A549 (cell line): ENCODE measurements around the gene PTEN.
A peak's percentile ranks its signal among the peaks of the same experiment; 100 is the strongest.

Source experiments
- EP300 ChIP-seq, 2 experiments: fragments of >200 bp; sonication (Bioruptor Twin); formaldehyde crosslinking; IDR thresholded peaks; 2 replicates in 1 of 2; 3 replicates in 1 of 2; pipeline ENCODE4 v1.6.1; 2016 to 2017
- POLR2A ChIP-seq: IDR thresholded peaks from 2 replicates; pipeline ENCODE4 v1.6.1; 2012; ENCODE audit warnings: mild to moderate bottlenecking, low read length
- RAD21 ChIP-seq, 2 experiments: fragments of >200 bp in 1 of 2; sonication (Bioruptor Twin) in 1 of 2; formaldehyde crosslinking in 1 of 2; IDR thresholded peaks in 1 of 2; conservative IDR thresholded peaks in 1 of 2; 2 replicates in 1 of 2; 3 replicates in 1 of 2; pipeline ENCODE4 v1.6.1; 2012 to 2018; ENCODE audit warnings: inconsistent platforms in 1 of 2
- SMC3 ChIP-seq: fragments of >200 bp; sonication (Bioruptor Twin); formaldehyde crosslinking; IDR thresholded peaks from 3 replicates; pipeline ENCODE4 v1.6.1; 2018; ENCODE audit warnings: inconsistent platforms
- TF ChIP-seq, protein P1 (sequence below): fragments of >200 bp; sonication (Bioruptor Twin); formaldehyde crosslinking; IDR thresholded peaks from 3 replicates; pipeline ENCODE4 v1.5.1; 2016
- TF ChIP-seq, protein P2 (sequence below): fragments of 450-650 bp; IDR thresholded peaks from 2 replicates; pipeline ENCODE4 v1.6.1; 2014; ENCODE audit warnings: antibody characterized with exemption

DNA sequence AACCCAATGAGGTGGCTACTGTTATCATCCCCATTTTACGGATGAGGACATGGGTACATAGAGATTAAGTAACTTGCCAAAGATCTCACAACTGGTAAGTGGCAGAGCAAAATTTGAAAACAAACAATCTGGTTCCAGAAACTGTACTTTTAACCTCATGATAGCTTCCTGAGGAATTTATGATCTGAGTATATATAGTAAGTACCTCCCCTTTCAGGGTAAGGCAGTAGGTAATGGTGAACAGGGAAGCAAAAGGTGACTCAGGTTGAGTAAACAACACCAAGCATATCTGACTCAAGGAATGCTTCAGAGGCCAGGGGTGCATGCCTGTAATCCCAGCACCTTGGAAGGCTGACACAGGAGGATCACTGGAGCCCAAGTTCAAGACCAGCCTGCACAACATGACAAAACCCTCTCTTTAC, 21.2 kb upstream of the PTEN start:
- no peak for TF ChIP-seq POLR2A
- TF ChIP-seq RAD21 (conservative IDR thresholded peaks at IDR 0.05 in 1 of 2, IDR thresholded peaks at IDR 0.05 in 1 of 2) = peak in 1 of 2 experiments; percentile 4; a peak in 1 of 5 replicates
- TF ChIP-seq, protein P1, sequence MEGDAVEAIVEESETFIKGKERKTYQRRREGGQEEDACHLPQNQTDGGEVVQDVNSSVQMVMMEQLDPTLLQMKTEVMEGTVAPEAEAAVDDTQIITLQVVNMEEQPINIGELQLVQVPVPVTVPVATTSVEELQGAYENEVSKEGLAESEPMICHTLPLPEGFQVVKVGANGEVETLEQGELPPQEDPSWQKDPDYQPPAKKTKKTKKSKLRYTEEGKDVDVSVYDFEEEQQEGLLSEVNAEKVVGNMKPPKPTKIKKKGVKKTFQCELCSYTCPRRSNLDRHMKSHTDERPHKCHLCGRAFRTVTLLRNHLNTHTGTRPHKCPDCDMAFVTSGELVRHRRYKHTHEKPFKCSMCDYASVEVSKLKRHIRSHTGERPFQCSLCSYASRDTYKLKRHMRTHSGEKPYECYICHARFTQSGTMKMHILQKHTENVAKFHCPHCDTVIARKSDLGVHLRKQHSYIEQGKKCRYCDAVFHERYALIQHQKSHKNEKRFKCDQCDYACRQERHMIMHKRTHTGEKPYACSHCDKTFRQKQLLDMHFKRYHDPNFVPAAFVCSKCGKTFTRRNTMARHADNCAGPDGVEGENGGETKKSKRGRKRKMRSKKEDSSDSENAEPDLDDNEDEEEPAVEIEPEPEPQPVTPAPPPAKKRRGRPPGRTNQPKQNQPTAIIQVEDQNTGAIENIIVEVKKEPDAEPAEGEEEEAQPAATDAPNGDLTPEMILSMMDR = no peak
- TF ChIP-seq EP300 (IDR thresholded peaks at IDR 0.05) = peak; percentile 23 to 53; a peak in 2 of 5 replicates
- no peak for TF ChIP-seq SMC3
- TF ChIP-seq, protein P2, sequence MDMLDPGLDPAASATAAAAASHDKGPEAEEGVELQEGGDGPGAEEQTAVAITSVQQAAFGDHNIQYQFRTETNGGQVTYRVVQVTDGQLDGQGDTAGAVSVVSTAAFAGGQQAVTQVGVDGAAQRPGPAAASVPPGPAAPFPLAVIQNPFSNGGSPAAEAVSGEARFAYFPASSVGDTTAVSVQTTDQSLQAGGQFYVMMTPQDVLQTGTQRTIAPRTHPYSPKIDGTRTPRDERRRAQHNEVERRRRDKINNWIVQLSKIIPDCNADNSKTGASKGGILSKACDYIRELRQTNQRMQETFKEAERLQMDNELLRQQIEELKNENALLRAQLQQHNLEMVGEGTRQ = no peak
